Lung (tissue), 12 donors: Measurements from ENCODE around the gene PCGF2. TPM values are rescaled to one million over a fixed set of nuclear protein-coding genes. Genes with fewer than 3 reads are reported as not detected.
A peak's percentile ranks its signal among the peaks of the same experiment; 100 is the strongest.

Experiments used
- ATAC-seq: fragments of 200-7000 bp; cut with Tn5 transposase; one replicate; pipeline ENCODE4 v1.9.1; 2020; ENCODE audit warnings: moderate number of reproducible peaks; ENCODE audit not compliant: insufficient read depth, low FRiP score
- DNase-seq, 3 donors: peaks; one replicate each; pipeline ENCODE4 v3.0.0-alpha.2; 2013 to 2017
- H3K27ac ChIP-seq, 2 donors: one replicate each; pipeline ENCODE4 v1.5.1; 2013; ENCODE audit warnings: mild to moderate bottlenecking in 2 of 2, moderate library complexity in 2 of 2, control low read depth in 1 of 2, inconsistent platforms in 1 of 2, low read depth in 1 of 2, low read length in 1 of 2
- H3K27me3 ChIP-seq, 3 donors: one replicate each; pipeline ENCODE4 v1.5.1; 2013; ENCODE audit warnings: low read length in 2 of 3; ENCODE audit not compliant: control insufficient read depth in 3 of 3, insufficient read depth in 3 of 3
- H3K36me3 ChIP-seq, 4 donors: one replicate each; pipeline ENCODE4 v1.5.1; 2013; ENCODE audit warnings: low read length in 4 of 4, mild to moderate bottlenecking in 1 of 4, moderate library complexity in 1 of 4; ENCODE audit not compliant: control insufficient read depth in 4 of 4, insufficient read depth in 4 of 4
- H3K4me1 ChIP-seq, 5 donors: one replicate each; pipeline ENCODE4 v1.5.1; 2013; ENCODE audit warnings: low read length in 5 of 5, mild to moderate bottlenecking in 2 of 5, moderate library complexity in 1 of 5; ENCODE audit not compliant: control insufficient read depth in 5 of 5, insufficient read depth in 5 of 5
- H3K4me3 ChIP-seq: one replicate; pipeline ENCODE4 v1.5.1; 2013; ENCODE audit warnings: mild to moderate bottlenecking, control low read depth, moderate library complexity
- H3K9ac ChIP-seq, 2 donors: one replicate each; pipeline ENCODE4 v1.5.1; 2013; ENCODE audit warnings: low read length in 2 of 2, control low read depth in 1 of 2; ENCODE audit not compliant: insufficient read depth in 1 of 2
- H3K9me3 ChIP-seq, 4 donors: one replicate each; pipeline ENCODE4 v1.5.1; 2013; ENCODE audit warnings: low read length in 3 of 4, mild to moderate bottlenecking in 1 of 4, moderate library complexity in 1 of 4; ENCODE audit not compliant: control insufficient read depth in 4 of 4, insufficient read depth in 3 of 4
- WGBS, 2 donors: extraction: QIAGEN DNeasy Blood & Tissue Kit; methylation state at CpG; one replicate each; pipeline ENCODE4 v1.1.7; 2013; 5-methylcytosine and 5-hydroxymethylcytosine counted together
- polyA plus RNA-seq, 2 donors: library from polyadenylated mRNA; stranded (reverse); fragments of 200-250 nt; gene quantifications; one replicate each; pipeline ENCODE4 v1.2.1, GENCODE V29; 2013
- total RNA-seq, 2 donors: library from RNA; depleted of rRNA in 1 of 2; stranded (reverse); fragments of >200 nt in 1 of 2; gene quantifications; one replicate each; pipeline ENCODE4 v1.2.1, GENCODE V29; 2014 to 2021
- TF ChIP-seq, protein P1 (sequence below): IDR thresholded peaks from 2 replicates; pipeline ENCODE4 v1.5.1; 2012; ENCODE audit warnings: mild to moderate bottlenecking; ENCODE audit errors: control extremely low read depth, extremely low read depth
- donor health status: control.
- donor health status: control.
- donor health status: Bipolar disorder and iron deficiency.
- donor health status: healthy.
- donor health status: DM: yes; HTN: yes; CAD: no.

Gene PCGF2
- total and polyA plus RNA-seq, 4 donors = 17.1 to 61.4 (median 36.2) TPM

DNA sequence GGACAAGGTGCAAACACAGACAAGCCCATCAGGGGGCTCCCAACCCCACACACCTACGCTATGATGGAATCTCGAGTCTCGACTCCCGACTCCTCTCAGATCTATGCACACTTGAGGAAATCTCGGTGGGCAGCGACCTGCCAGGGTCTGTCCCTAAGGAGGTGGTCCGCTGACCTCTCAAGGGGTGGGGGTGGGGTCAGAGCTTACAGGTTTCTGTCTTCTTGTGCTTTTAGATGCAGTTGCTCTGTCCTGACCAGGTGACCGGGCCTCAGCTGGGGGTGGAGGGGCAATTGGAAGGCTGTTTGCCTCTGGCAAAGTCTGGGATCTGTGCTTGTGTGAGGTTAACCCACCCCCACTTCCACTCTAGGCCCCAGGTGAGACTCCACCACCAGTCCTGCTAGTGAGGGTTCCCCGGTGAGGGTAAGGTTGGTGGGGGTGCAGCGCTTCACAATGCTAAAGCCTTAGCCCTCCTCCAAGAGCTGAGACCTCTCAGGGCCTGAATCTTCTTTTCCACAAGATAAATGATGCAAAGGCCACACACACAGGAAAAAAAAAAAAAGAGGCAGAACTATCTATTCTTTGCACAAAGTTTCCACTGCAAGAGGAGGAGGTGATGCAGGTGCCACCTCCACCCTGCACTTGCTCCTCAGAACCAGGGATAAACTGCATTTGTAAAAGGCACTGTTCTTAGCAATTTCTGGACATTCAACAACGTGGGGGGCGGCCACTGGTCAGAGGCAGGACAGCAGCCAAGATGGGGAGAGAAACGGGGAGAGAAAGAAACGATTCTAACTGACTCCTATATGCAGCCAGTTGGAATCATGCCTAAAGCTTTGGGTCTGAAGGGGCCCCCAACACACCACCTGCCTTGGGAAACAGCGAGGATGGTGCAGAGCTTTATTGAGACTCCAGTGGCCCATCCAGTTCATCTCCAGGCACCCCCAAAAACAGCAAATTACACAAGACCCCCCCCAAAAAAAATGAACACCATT is 13.9 kb downstream of the PCGF2 start:
- H3K4me3 ChIP-seq = no peak overlapping the region
- H3K4me1 ChIP-seq = peaks cover 0 to 31% (median 7%) of the 10 kb centered on the region in 5 donors
- no peaks in the 10 kb centered on the region for H3K27me3 ChIP-seq
- no peak overlapping the region for H3K27ac ChIP-seq
- ATAC-seq (no peak), DNase-seq (peak in 2 of 3 donors; percentile 46 to 54)
- no peak overlapping the region for H3K9ac ChIP-seq
- 67 to 80% methylated on average over 15 of the region's 15 CpGs for WGBS, 2 donors
- peaks cover 0 to 40% (median 33%) of the 10 kb centered on the region in 4 donors for H3K36me3 ChIP-seq
- TF ChIP-seq, protein P1, sequence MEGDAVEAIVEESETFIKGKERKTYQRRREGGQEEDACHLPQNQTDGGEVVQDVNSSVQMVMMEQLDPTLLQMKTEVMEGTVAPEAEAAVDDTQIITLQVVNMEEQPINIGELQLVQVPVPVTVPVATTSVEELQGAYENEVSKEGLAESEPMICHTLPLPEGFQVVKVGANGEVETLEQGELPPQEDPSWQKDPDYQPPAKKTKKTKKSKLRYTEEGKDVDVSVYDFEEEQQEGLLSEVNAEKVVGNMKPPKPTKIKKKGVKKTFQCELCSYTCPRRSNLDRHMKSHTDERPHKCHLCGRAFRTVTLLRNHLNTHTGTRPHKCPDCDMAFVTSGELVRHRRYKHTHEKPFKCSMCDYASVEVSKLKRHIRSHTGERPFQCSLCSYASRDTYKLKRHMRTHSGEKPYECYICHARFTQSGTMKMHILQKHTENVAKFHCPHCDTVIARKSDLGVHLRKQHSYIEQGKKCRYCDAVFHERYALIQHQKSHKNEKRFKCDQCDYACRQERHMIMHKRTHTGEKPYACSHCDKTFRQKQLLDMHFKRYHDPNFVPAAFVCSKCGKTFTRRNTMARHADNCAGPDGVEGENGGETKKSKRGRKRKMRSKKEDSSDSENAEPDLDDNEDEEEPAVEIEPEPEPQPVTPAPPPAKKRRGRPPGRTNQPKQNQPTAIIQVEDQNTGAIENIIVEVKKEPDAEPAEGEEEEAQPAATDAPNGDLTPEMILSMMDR = no peak
- no peaks in the 10 kb centered on the region for H3K9me3 ChIP-seq

DNA sequence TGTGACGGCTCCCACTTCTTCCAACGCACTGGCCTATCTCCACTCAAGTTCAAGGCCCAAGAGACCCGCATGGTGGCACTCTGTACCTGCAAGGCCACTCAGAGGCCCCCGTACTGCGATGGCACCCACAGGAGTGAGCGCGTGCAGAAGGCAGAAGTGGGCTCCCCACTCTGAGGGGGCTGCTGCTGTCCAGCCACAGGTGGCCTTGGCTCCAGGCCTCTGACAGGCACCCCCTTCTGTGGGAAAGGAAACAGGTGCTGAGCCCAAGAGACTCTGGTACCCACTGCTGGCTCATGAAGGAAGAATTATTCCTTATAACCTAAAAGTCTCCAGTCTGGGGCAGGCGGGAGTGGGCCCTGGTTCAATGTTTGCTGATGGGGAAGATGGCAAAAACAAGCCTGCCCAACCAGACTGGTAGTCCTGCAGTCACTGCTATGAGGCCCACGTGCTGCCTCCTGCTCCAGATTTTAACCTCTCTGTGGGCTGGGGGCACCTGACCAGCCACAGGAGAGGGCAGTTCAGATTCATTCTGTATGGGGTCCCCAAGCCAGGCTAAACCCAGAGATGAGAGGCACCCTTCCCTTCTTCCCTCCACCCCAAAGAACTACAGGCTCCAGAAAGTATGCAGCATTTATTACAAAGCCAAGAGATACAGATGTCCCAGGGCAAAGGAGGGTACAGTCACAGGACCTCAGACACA is 14.7 kb downstream of the PCGF2 start:
- Histone ChIP-seq H3K4me1 (peaks cover 0 to 36% (median 11%) of the 10 kb centered on the region in 5 donors), H3K27ac (peak overlapping the region in 1 of 2 donors; percentile 15), H3K36me3 (peaks cover 0 to 32% (median 26%) of the 10 kb centered on the region in 4 donors), H3K9ac (no peak overlapping the region), H3K27me3 (no peaks in the 10 kb centered on the region), H3K4me3 (no peak overlapping the region), H3K9me3 (no peaks in the 10 kb centered on the region)
- TF ChIP-seq, protein P1 = no peak
- DNase-seq (no peak), ATAC-seq (no peak)
- WGBS, 2 donors = 77 to 88% methylated on average over 9 of the region's 9 CpGs

DNA sequence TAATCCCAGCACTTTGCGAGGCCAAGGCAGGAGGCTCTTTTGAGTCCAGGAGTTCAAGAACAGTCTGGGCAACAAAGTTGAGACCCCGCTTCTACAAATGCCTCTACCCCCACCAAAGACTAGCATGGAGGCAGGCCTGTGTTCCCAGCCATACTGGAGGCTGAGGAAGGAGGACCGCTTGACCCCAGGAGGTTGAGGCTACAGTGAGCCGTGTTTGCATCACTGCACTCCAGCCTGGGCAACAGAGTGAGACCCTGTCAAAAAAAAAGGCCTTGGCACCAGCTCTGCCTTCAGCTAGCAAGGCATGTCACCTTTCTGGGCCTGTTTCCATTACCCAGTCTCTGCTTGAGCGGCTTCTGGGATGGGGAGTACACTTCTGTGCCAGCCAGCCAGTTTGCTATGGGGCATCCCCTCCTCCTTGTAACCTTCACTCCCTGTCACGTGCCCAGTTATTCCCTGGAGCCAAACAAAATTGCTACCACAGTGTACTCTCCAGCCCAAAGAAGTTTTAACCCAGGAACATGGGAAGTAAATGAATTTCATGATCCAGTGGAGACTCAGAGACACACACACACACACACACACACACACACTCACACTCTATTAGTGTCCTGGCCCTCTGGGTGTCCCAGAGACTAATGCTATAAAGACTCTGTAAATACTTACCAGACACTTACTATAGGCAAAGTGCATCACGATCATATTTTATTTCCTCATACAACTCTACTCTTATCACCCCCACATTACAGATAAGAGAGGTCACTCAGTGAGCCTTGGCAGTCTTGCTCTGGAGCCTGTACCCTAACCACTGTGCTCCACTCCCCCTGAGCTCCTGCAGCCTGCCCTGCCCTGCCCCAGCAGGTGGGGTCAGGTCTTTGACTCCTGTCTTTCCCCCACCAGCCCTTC is 15.5 kb downstream of the PCGF2 start:
- 76 to 85% methylated on average over 7 of the region's 7 CpGs for WGBS, 2 donors
- peak overlapping the region in 1 of 2 donors; percentile 36 for H3K27ac ChIP-seq
- no peak for DNase-seq

More for the DNA sequence above, 15.5 kb downstream of the PCGF2 start:
- no peaks in the 10 kb centered on the region for H3K27me3 ChIP-seq
- no peak for ATAC-seq
- H3K4me3 ChIP-seq = no peak overlapping the region
- peaks cover 0 to 36% (median 16%) of the 10 kb centered on the region in 5 donors for H3K4me1 ChIP-seq
- peaks cover 0 to 29% (median 20%) of the 10 kb centered on the region in 4 donors for H3K36me3 ChIP-seq
- H3K9ac ChIP-seq = no peak overlapping the region
- H3K9me3 ChIP-seq = no peaks in the 10 kb centered on the region
- TF ChIP-seq, protein P1 = no peak
